ENCODE measurements around the gene FABP6.

The FABP6 gene

DNA sequence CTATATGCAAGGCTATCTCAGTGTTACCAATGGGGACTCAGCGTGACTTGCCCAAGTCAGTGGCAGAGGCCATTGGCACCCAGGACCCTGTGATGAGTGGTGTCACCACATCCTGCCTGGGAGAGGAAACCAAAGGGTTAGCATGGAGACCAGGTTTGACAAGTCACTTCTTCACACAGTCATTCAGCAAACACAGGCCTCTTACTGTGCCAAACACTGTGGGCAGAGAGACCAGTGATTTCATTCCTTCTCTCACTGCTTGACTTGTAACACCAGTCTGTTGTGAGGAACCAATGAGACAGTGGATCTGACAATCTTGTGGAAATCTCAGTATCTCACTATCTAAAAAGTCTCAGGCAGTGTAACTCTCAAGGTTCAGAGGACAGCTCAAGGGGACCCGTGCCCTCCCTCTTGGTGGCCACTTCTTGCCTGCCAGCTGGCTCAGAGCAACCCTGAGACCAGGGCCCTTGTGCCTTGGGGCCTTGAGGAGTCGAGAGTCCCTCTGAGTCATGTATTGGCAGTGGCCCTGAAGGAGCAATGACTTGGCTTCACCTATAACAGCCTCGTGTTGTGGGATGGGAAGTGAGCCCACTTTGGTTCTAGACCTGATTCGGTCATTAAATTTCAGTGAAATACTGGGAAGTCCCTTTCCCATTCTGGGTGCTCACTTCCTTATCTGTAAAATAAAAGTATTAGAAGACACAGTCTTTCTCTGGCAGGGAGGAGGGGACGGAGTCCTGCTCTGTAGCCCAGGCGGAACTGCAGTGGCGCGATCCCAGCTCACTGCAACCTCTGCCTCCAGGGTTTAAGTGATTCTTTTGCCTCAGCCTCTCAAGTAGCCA is 1.6 kb downstream of the FABP6 start:
- no peak; the same call in 2 of the 3 replicates for ATAC-seq
- TF ChIP-seq SNAI2 (CRISPR knock-in tag; IDR thresholded peaks at IDR 0.05) (no peak), CSDC2 (CRISPR knock-in tag; IDR thresholded peaks at IDR 0.05) (no peak)

DNA sequence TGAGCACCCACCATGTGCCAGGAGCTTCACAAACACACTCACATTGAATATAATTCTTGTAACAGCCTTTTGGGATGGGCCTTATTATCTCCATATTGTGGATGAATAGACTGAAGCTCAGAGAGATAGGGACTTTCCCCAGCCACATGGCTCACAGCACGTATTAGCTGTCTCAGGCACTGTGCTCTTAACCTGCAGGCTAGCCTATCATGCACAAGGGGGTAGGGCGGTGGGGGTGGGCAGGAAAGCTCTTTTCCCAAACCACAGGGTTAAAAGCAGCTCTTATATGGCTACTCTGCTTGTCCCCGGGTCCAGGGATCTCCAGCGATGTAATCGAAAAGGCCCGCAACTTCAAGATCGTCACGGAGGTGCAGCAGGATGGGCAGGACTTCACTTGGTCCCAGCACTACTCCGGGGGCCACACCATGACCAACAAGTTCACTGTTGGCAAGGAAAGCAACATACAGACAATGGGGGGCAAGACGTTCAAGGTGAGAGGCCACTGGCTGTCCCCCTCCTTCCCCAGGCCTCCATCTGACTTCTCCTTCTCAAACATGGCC is 2.6 kb downstream of the FABP6 start:
- no peak for ATAC-seq
- TF ChIP-seq ZNF8 (CRISPR knock-in tag; IDR thresholded peaks at IDR 0.05) (no peak), ZFP30 (CRISPR knock-in tag; IDR thresholded peaks at IDR 0.05) (no peak), TOX (CRISPR knock-in tag; IDR thresholded peaks at IDR 0.05; ENCODE audit: borderline replicate concordance) (no peak), ZFP3 (CRISPR knock-in tag; IDR thresholded peaks at IDR 0.05) (no peak), ISL1 (CRISPR knock-in tag; IDR thresholded peaks at IDR 0.05) (no peak), TCF4 (CRISPR knock-in tag; IDR thresholded peaks at IDR 0.05; ENCODE audit: borderline replicate concordance) (no peak), SNAI2 (CRISPR knock-in tag; IDR thresholded peaks at IDR 0.05) (no peak), ESRRG (CRISPR knock-in tag; IDR thresholded peaks at IDR 0.05) (no peak), CSRNP3 (CRISPR knock-in tag; IDR thresholded peaks at IDR 0.05) (no peak), ZNF70 (CRISPR knock-in tag; IDR thresholded peaks at IDR 0.05) (no peak), ARNTL (CRISPR knock-in tag; IDR thresholded peaks at IDR 0.05; ENCODE audit: borderline replicate concordance, low read depth) (no peak), CSDC2 (CRISPR knock-in tag; IDR thresholded peaks at IDR 0.05) (no peak), PPARA (CRISPR knock-in tag; IDR thresholded peaks at IDR 0.05; ENCODE audit: borderline replicate concordance) (no peak)

GRCh38 chr5:160233215-160233614 is 3.9 kb downstream of the FABP6 start:
- no peak for ATAC-seq
- no peak for TF ChIP-seq POU6F1 (CRISPR knock-in tag; IDR thresholded peaks at IDR 0.05; ENCODE audit: borderline replicate concordance, low read depth)
- TF ChIP-seq TCF4 (CRISPR knock-in tag; IDR thresholded peaks at IDR 0.05; ENCODE audit: borderline replicate concordance), result no peak
- TF ChIP-seq ZNF8 (CRISPR knock-in tag; IDR thresholded peaks at IDR 0.05), result no peak
- TF ChIP-seq ARNTL (CRISPR knock-in tag; IDR thresholded peaks at IDR 0.05; ENCODE audit: borderline replicate concordance, low read depth), result no peak
- no peak for TF ChIP-seq ZNF70 (CRISPR knock-in tag; IDR thresholded peaks at IDR 0.05)

- ATAC-seq, result no peak
Observed at GRCh38 chr5:160235731-160236130, 6.4 kb downstream of the FABP6 start.

GRCh38 chr5:160237571-160238093 is 8.3 kb downstream of the FABP6 start:
- TF ChIP-seq SNAI2 (CRISPR knock-in tag; IDR thresholded peaks at IDR 0.05), result no peak
- no peak for TF ChIP-seq ZNF8 (CRISPR knock-in tag; IDR thresholded peaks at IDR 0.05)
- TF ChIP-seq TOX (CRISPR knock-in tag; IDR thresholded peaks at IDR 0.05; ENCODE audit: borderline replicate concordance), result no peak
- TF ChIP-seq OSR1 (CRISPR knock-in tag; IDR thresholded peaks at IDR 0.05), result no peak
- TF ChIP-seq PPARA (CRISPR knock-in tag; IDR thresholded peaks at IDR 0.05; ENCODE audit: borderline replicate concordance), result no peak
- TF ChIP-seq TCF4 (CRISPR knock-in tag; IDR thresholded peaks at IDR 0.05; ENCODE audit: borderline replicate concordance), result no peak
- TF ChIP-seq CSDC2 (CRISPR knock-in tag; IDR thresholded peaks at IDR 0.05), result no peak
- no peak for ATAC-seq

More at GRCh38 chr5:160235731-160236130, 6.4 kb downstream of the FABP6 start:
- TF ChIP-seq ZFP3 (CRISPR knock-in tag; IDR thresholded peaks at IDR 0.05) (no peak), ARNTL (CRISPR knock-in tag; IDR thresholded peaks at IDR 0.05; ENCODE audit: borderline replicate concordance, low read depth) (no peak)

DNA sequence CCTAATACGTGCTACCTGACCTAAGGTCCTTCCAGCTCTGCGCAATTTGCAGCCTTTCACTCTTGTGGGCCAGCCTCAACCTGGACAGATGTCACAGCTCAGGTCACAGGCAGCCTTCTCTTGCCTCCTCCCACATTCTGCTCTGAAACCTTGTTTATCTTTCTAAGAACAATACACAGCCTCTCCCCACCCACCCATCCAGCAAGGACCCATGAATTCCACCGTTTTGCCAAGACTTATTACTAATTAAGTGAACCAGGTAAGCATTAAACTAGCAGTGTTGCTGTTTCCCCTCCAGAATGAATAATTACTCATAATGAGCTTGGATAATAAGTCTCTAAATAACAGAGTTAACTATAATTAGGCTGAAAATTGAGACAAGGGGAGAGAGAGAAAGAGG is 11.0 kb downstream of the FABP6 start:
- ATAC-seq, result no peak
- no peak for TF ChIP-seq PPARA (CRISPR knock-in tag; IDR thresholded peaks at IDR 0.05; ENCODE audit: borderline replicate concordance)
- no peak for TF ChIP-seq ZNF70 (CRISPR knock-in tag; IDR thresholded peaks at IDR 0.05)
- no peak for TF ChIP-seq SNAI2 (CRISPR knock-in tag; IDR thresholded peaks at IDR 0.05)
- no peak for TF ChIP-seq CSDC2 (CRISPR knock-in tag; IDR thresholded peaks at IDR 0.05)

DNA sequence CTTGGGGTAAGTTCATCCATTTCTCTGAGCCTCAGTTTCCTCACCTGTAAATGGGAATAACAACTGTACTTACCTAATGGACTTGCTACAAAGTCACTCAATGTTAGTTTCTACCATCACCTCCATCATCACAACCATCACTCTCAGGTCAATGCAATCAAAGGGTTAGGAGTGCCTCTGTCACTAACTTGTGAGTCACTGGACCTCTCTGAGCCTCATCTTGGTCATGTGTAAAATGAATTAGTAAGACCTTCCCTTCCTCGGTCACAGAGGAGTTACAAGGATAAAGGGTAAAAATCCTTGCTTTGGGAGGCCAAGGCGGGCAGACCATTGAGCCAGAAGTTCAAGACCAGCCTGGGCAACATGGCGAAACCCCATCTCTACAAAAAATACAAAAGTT is 12.8 kb downstream of the FABP6 start:
- ATAC-seq, result no peak
- TF ChIP-seq RARB (CRISPR knock-in tag; IDR thresholded peaks at IDR 0.05) (no peak), ESRRG (CRISPR knock-in tag; IDR thresholded peaks at IDR 0.05) (no peak), ZNF70 (CRISPR knock-in tag; IDR thresholded peaks at IDR 0.05) (no peak), ISL1 (CRISPR knock-in tag; IDR thresholded peaks at IDR 0.05) (no peak), ARNTL (CRISPR knock-in tag; IDR thresholded peaks at IDR 0.05; ENCODE audit: borderline replicate concordance, low read depth) (no peak), ZC3H10 (CRISPR knock-in tag; IDR thresholded peaks at IDR 0.05) (no peak), ZFP30 (CRISPR knock-in tag; IDR thresholded peaks at IDR 0.05) (no peak), GLIS3 (CRISPR knock-in tag; IDR thresholded peaks at IDR 0.05) (no peak), CSDC2 (CRISPR knock-in tag; IDR thresholded peaks at IDR 0.05) (no peak), BACH2 (CRISPR knock-in tag; IDR thresholded peaks at IDR 0.05; ENCODE audit: borderline replicate concordance) (no peak), ZNF8 (CRISPR knock-in tag; IDR thresholded peaks at IDR 0.05) (no peak), POU6F1 (CRISPR knock-in tag; IDR thresholded peaks at IDR 0.05; ENCODE audit: borderline replicate concordance, low read depth) (no peak)
- TF ChIP-seq, protein P1, sequence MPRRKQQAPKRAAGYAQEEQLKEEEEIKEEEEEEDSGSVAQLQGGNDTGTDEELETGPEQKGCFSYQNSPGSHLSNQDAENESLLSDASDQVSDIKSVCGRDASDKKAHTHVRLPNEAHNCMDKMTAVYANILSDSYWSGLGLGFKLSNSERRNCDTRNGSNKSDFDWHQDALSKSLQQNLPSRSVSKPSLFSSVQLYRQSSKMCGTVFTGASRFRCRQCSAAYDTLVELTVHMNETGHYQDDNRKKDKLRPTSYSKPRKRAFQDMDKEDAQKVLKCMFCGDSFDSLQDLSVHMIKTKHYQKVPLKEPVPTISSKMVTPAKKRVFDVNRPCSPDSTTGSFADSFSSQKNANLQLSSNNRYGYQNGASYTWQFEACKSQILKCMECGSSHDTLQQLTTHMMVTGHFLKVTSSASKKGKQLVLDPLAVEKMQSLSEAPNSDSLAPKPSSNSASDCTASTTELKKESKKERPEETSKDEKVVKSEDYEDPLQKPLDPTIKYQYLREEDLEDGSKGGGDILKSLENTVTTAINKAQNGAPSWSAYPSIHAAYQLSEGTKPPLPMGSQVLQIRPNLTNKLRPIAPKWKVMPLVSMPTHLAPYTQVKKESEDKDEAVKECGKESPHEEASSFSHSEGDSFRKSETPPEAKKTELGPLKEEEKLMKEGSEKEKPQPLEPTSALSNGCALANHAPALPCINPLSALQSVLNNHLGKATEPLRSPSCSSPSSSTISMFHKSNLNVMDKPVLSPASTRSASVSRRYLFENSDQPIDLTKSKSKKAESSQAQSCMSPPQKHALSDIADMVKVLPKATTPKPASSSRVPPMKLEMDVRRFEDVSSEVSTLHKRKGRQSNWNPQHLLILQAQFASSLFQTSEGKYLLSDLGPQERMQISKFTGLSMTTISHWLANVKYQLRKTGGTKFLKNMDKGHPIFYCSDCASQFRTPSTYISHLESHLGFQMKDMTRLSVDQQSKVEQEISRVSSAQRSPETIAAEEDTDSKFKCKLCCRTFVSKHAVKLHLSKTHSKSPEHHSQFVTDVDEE (CRISPR knock-in tag; IDR thresholded peaks at IDR 0.05), result no peak

Measured in SK-N-SH treated with all-trans-retinoic acid at 6 μM for 48 hours (cell line).